H1 (cell line): ENCODE results near the gene LYPD6B. TPM values are rescaled to one million over a fixed set of nuclear protein-coding genes. Genes with fewer than 3 reads are reported as not detected.

ENCODE experiments used
- CTCF ChIA-PET: fragments of 300-600 bp; sonication (Branson Sonifier 250); formaldehyde crosslinking; loops from one replicate; lab custom pipeline; 2021; ENCODE audit not compliant: partially characterized antibody; lab: Charles Lee
- POLR2A ChIA-PET: fragments of 300-600 bp; sonication (Branson Sonifier 250); formaldehyde crosslinking; loops from one replicate; lab custom pipeline; 2021; ENCODE audit warnings: inconsistent platforms; ENCODE audit not compliant: partially characterized antibody; lab: Charles Lee
- DNase-seq, 2 experiments: peaks; one replicate each; pipeline versions ENCODE4 v3.0.0 to v3.0.0-alpha.2; 2010 to 2022; ENCODE audit warnings: low spot score in 2 of 2, low read depth in 1 of 2, mixed read lengths in 1 of 2
- FAIRE-seq: peaks from 2 replicates; lab custom pipeline; 2011; peaks lifted over from hg19 to GRCh38; lab: Jason Lieb, UNC
- H2AFZ ChIP-seq: 2 replicates; pipeline ENCODE4 v1.8.1; 2012; ENCODE audit warnings: low read length, inconsistent platforms
- H2AK5ac ChIP-seq: 2 replicates; pipeline ENCODE4 v1.6.1; 2013; ENCODE audit warnings: low read depth, low read length
- H2BK120ac ChIP-seq: replicated peaks from 2 replicates; pipeline ENCODE3; 2013; ENCODE audit warnings: low read depth, low read length, inconsistent platforms
- H2BK12ac ChIP-seq: 2 replicates; pipeline ENCODE4 v1.6.1; 2013; ENCODE audit warnings: low read depth, low read length
- H2BK15ac ChIP-seq: 2 replicates; pipeline ENCODE4 v1.6.1; 2013; ENCODE audit warnings: low read length
- H2BK20ac ChIP-seq: 2 replicates; pipeline ENCODE4 v1.6.1; 2013; ENCODE audit warnings: low read length
- H2BK5ac ChIP-seq: 2 replicates; pipeline ENCODE4 v1.6.1; 2013; ENCODE audit warnings: low read depth, low read length
- H3K14ac ChIP-seq: 2 replicates; pipeline ENCODE4 v1.6.1; 2013; ENCODE audit warnings: inconsistent platforms; ENCODE audit not compliant: insufficient read length
- H3K18ac ChIP-seq: 2 replicates; pipeline ENCODE4 v1.6.1; 2013; ENCODE audit warnings: low read length; ENCODE audit errors: extremely low read depth
- H3K23ac ChIP-seq: 2 replicates; pipeline ENCODE4 v1.6.1; 2013; ENCODE audit warnings: inconsistent platforms; ENCODE audit not compliant: insufficient read length
- H3K23me2 ChIP-seq: 2 replicates; pipeline ENCODE4 v1.6.1; 2013; ENCODE audit warnings: low read depth, low read length
- H3K27ac ChIP-seq: 2 replicates; pipeline ENCODE4 v1.6.1; 2011; ENCODE audit warnings: low read depth, low read length, inconsistent platforms
- H3K27me3 ChIP-seq, 4 experiments: replicated peaks in 1 of 4; 1 replicate in 1 of 4; 2 replicates in 3 of 4; pipeline versions ENCODE4 v1.6.1 to v1.8.1; 2011 to 2013; ENCODE audit warnings: low read length in 3 of 4, mild to moderate bottlenecking in 3 of 4, inconsistent platforms in 2 of 4, mixed read lengths in 2 of 4, moderate library complexity in 1 of 4; ENCODE audit not compliant: control insufficient read depth in 3 of 4, insufficient read depth in 3 of 4; ENCODE audit errors: extremely low read depth in 1 of 4
- H3K36me3 ChIP-seq, 4 experiments: 2 replicates each; pipeline versions ENCODE4 v1.6.1 to v1.8.1; 2011 to 2013; ENCODE audit warnings: mild to moderate bottlenecking in 4 of 4, low read length in 3 of 4, moderate library complexity in 2 of 4, control low read depth in 1 of 4, inconsistent platforms in 1 of 4; ENCODE audit not compliant: insufficient read depth in 4 of 4, control insufficient read depth in 2 of 4
- H3K4ac ChIP-seq: replicated peaks from 2 replicates; pipeline ENCODE3; 2013; ENCODE audit warnings: low read length, low read depth, mixed read lengths, inconsistent platforms; ENCODE audit not compliant: insufficient read length
- H3K4me1 ChIP-seq, 4 experiments: replicated peaks in 1 of 4; 1 replicate in 1 of 4; 2 replicates in 3 of 4; pipeline versions ENCODE4 v1.6.1 to v1.8.1; 2011 to 2013; ENCODE audit warnings: low read length in 3 of 4, inconsistent platforms in 2 of 4, mixed read lengths in 1 of 4; ENCODE audit not compliant: insufficient read depth in 4 of 4, control insufficient read depth in 3 of 4
- H3K4me2 ChIP-seq, 2 experiments: 2 replicates each; pipeline versions ENCODE4 v1.6.1 to v1.8.1; 2011 to 2013; ENCODE audit warnings: low read depth in 2 of 2, low read length in 2 of 2, control low read depth in 1 of 2, inconsistent platforms in 1 of 2, mild to moderate bottlenecking in 1 of 2; ENCODE audit not compliant: insufficient read depth in 1 of 2
- H3K4me3 ChIP-seq, 4 experiments: fragments of 200-600, 300-600 bp in 1 of 4; sonication (generic), shearing (Covaris generic), sonication (Bioruptor Twin) in 1 of 4; 2 replicates each; pipeline versions ENCODE4 v1.5.1 to v1.8.1; 2011 to 2016; ENCODE audit warnings: low read length in 4 of 4, low read depth in 3 of 4, control low read depth in 2 of 4, inconsistent platforms in 2 of 4, mild to moderate bottlenecking in 2 of 4, mixed read lengths in 1 of 4, moderate library complexity in 1 of 4; ENCODE audit not compliant: insufficient read depth in 2 of 4; ENCODE audit errors: extremely low read depth in 1 of 4
- H3K56ac ChIP-seq: replicated peaks from 2 replicates; pipeline ENCODE3; 2013; ENCODE audit warnings: low read depth, mild to moderate bottlenecking, mixed read lengths, low read length, inconsistent platforms; ENCODE audit not compliant: insufficient read length
- H3K79me1 ChIP-seq: 2 replicates; pipeline ENCODE4 v1.6.1; 2013; ENCODE audit warnings: low read depth, low read length, control low read depth
- H3K79me2 ChIP-seq, 2 experiments: 2 replicates each; pipeline versions ENCODE4 v1.6.1 to v1.8.1; 2012 to 2013; ENCODE audit warnings: low read length in 2 of 2, mild to moderate bottlenecking in 2 of 2, inconsistent platforms in 1 of 2; ENCODE audit not compliant: insufficient read depth in 2 of 2, control insufficient read depth in 1 of 2
- H3K9ac ChIP-seq, 4 experiments: replicated peaks in 1 of 4; 1 replicate in 1 of 4; 2 replicates in 3 of 4; pipeline versions ENCODE4 v1.6.1 to v1.8.1; 2011 to 2013; ENCODE audit warnings: low read depth in 3 of 4, low read length in 3 of 4, control low read depth in 2 of 4, mild to moderate bottlenecking in 2 of 4, moderate library complexity in 2 of 4, inconsistent platforms in 1 of 4; ENCODE audit errors: extremely low read depth in 1 of 4
- H3K9me3 ChIP-seq, 2 experiments: 2 replicates each; pipeline versions ENCODE4 v1.6.1 to v1.8.1; 2012 to 2013; ENCODE audit warnings: mild to moderate bottlenecking in 2 of 2, moderate library complexity in 2 of 2, control low read depth in 1 of 2, inconsistent platforms in 1 of 2, low read depth in 1 of 2, low read length in 1 of 2, mixed read lengths in 1 of 2; ENCODE audit not compliant: insufficient read depth in 2 of 2
- H4K20me1 ChIP-seq, 2 experiments: replicated peaks in 1 of 2; 2 replicates each; pipeline versions ENCODE3 to v1.8.1; 2011 to 2013; ENCODE audit warnings: inconsistent platforms in 2 of 2, low read length in 2 of 2, mild to moderate bottlenecking in 1 of 2; ENCODE audit not compliant: insufficient read depth in 2 of 2, control insufficient read depth in 1 of 2
- H4K5ac ChIP-seq: 2 replicates; pipeline ENCODE4 v1.6.1; 2013; ENCODE audit warnings: low read length, low read depth, mixed read lengths, inconsistent platforms; ENCODE audit not compliant: insufficient read length
- H4K8ac ChIP-seq: 2 replicates; pipeline ENCODE4 v1.8.0; 2013; ENCODE audit warnings: mild to moderate bottlenecking, moderate library complexity, low read length, inconsistent platforms; ENCODE audit not compliant: insufficient read depth; ENCODE audit errors: extremely low read depth
- H4K91ac ChIP-seq: replicated peaks from 2 replicates; pipeline ENCODE3; 2013; ENCODE audit warnings: low read length, mixed read lengths, inconsistent platforms; ENCODE audit not compliant: insufficient read length
- JUND ChIP-seq: IDR thresholded peaks from 2 replicates; pipeline ENCODE4 v1.6.1; 2011; ENCODE audit warnings: mild to moderate bottlenecking, improper control_type of control experiment, low read length
- TEAD4 ChIP-seq: IDR thresholded peaks from 2 replicates; pipeline ENCODE4 v1.6.1; 2012; ENCODE audit warnings: low read depth, low read length, inconsistent platforms, mixed read lengths
- WGBS, 2 experiments: shearing (Covaris generic) in 1 of 2; methylation state at CpG; one replicate each; pipeline versions ENCODE4 v1.1.6 to v1.1.7; 2013 to 2015; ENCODE audit warnings: low lambda C conversion rate in 2 of 2, mixed read lengths in 2 of 2, inconsistent platforms in 1 of 2, low coverage in 1 of 2, missing lambda C conversion rate in 1 of 2; ENCODE audit not compliant: insufficient replicate concordance in 2 of 2, insufficient coverage in 1 of 2, insufficient read length in 1 of 2; ENCODE audit errors: extremely low coverage in 1 of 2, missing lambda C conversion rate in 1 of 2; 5-methylcytosine and 5-hydroxymethylcytosine counted together
- polyA plus RNA-seq, 7 experiments: library from polyadenylated mRNA; depleted of rRNA in 3 of 7; stranded (reverse) in 5 of 7; unstranded in 2 of 7; fragments of >200 nt in 5 of 7; fragments of 200-250 nt in 2 of 7; gene quantifications; 1 replicate in 5 of 7; 2 replicates in 1 of 7; 4 replicates in 1 of 7; pipeline versions ENCODE4 v1.2.1 to v1.2.3, GENCODE V29; 2011 to 2013; ENCODE audit warnings: missing spikeins in 2 of 7, mixed read lengths in 2 of 7
- total RNA-seq: library from RNA; stranded (reverse); fragmentation: NEBNext Ultra II Directional; extraction: Animal tissue kit (Norgen Biotek cat#: 25700); gene quantifications from 2 replicates; pipeline ENCODE4 v1.2.1, GENCODE V29; 2021
- TF ChIP-seq, protein P1 (sequence below), 3 experiments: IDR thresholded peaks; 1 replicate in 2 of 3; 2 replicates in 1 of 3; pipeline versions ENCODE4 v1.5.1 to v1.6.1; 2011; ENCODE audit warnings: low read length in 3 of 3, mild to moderate bottlenecking in 3 of 3, inconsistent platforms in 2 of 3, low read depth in 1 of 3, moderate library complexity in 1 of 3; ENCODE audit not compliant: insufficient read depth in 1 of 3; ENCODE audit errors: control extremely low read depth in 1 of 3
- TF ChIP-seq, protein P2 (sequence below): IDR thresholded peaks from 2 replicates; pipeline ENCODE4 v1.6.1; 2012; ENCODE audit warnings: inconsistent platforms

Gene LYPD6B
- total and polyA plus RNA-seq, 2 of the 8 experiments (the other 6 are each of a cell fraction or from before 2014, with no cell fraction given), result 2.2 to 3.5 TPM

DNA sequence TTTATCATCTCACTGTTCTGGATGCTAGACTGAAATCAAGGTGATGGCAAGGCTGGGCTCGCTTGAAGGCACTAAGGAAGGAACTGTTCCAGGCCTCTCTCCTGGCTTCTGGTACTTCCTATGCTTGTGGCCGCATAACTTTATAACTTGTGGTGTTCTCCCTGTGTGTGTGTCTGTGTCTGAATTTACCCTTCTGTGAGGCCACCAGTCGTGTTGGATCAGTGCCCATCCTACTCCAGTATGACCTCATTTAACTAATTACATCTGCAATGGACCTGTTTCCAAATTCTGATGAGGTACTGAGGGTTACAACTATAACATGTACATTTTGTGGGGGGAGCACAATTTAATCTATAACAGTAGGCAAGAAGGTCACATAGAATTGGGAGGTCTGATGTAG is 41.6 kb downstream of the LYPD6B start:
- H3K18ac ChIP-seq, result no peak overlapping the region
- no peak overlapping the region for H4K91ac ChIP-seq
- no peaks in the 10 kb centered on the region for H3K79me1 ChIP-seq
- H3K4ac ChIP-seq, result peak overlapping the region; percentile 57
- H3K4me2 ChIP-seq, result no peak overlapping the region
- no peak for FAIRE-seq
- H2AK5ac ChIP-seq, result 0 out of 2 replicates have a peak overlapping the region, but pooled peaks have one; percentile 26
- no peak overlapping the region for H2BK15ac ChIP-seq
- peak overlapping the region; percentile 47 for H2BK120ac ChIP-seq
- no peaks in the 10 kb centered on the region for H4K20me1 ChIP-seq
- H2BK20ac ChIP-seq, result no peak overlapping the region
- H3K27ac ChIP-seq, result no peak overlapping the region
- H3K4me1 ChIP-seq, result peaks cover 6 to 28% (median 21%) of the 10 kb centered on the region in 4 experiments; a peak in 6 of 7 replicates
- ChIA-PET POLR2A (no interaction called here), CTCF (no interaction called here)
- H4K8ac ChIP-seq, result no peak overlapping the region
- H3K9me3 ChIP-seq, result no peaks in the 10 kb centered on the region
- WGBS, 2 experiments, result 90% methylated on average over 3 of the region's 3 CpGs; no CpG with 5 or more reads in 1 of the 2 experiments
- H2BK5ac ChIP-seq, result no peak overlapping the region
- H3K9ac ChIP-seq, result no peak overlapping the region
- H4K5ac ChIP-seq, result no peak overlapping the region
- H3K23me2 ChIP-seq, result no peaks in the 10 kb centered on the region
- H3K36me3 ChIP-seq, result no peaks in the 10 kb centered on the region
- H3K23ac ChIP-seq, result no peak overlapping the region
- no peak overlapping the region for H3K56ac ChIP-seq
- no peak overlapping the region for H2BK12ac ChIP-seq
- TF ChIP-seq JUND (no peak), TEAD4 (no peak)
- TF ChIP-seq, protein P1, sequence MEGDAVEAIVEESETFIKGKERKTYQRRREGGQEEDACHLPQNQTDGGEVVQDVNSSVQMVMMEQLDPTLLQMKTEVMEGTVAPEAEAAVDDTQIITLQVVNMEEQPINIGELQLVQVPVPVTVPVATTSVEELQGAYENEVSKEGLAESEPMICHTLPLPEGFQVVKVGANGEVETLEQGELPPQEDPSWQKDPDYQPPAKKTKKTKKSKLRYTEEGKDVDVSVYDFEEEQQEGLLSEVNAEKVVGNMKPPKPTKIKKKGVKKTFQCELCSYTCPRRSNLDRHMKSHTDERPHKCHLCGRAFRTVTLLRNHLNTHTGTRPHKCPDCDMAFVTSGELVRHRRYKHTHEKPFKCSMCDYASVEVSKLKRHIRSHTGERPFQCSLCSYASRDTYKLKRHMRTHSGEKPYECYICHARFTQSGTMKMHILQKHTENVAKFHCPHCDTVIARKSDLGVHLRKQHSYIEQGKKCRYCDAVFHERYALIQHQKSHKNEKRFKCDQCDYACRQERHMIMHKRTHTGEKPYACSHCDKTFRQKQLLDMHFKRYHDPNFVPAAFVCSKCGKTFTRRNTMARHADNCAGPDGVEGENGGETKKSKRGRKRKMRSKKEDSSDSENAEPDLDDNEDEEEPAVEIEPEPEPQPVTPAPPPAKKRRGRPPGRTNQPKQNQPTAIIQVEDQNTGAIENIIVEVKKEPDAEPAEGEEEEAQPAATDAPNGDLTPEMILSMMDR (IDR thresholded peaks at IDR 0.05; ENCODE audit: control extremely low read depth in 1 of 3, insufficient read depth in 1 of 3, low read depth in 1 of 3, low read length in 3 of 3), result no peak
- TF ChIP-seq, protein P2, sequence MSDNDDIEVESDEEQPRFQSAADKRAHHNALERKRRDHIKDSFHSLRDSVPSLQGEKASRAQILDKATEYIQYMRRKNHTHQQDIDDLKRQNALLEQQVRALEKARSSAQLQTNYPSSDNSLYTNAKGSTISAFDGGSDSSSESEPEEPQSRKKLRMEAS, result no peak
- TF ChIP-seq, all 59 proteins: peak for 0
- Histone ChIP-seq H3K14ac (no peak overlapping the region), H3K79me2 (no peaks in the 10 kb centered on the region), H3K4me3 (no peak overlapping the region), H3K27me3 (no peaks in the 10 kb centered on the region; a peak in 1 of 7 replicates), H2AFZ (no peak overlapping the region)
- DNase-seq, result no peak
